Measurements from ENCODE around the gene ARL6IP1. TPM values are rescaled to one million over a fixed set of nuclear protein-coding genes. Genes with fewer than 3 reads are reported as not detected.

ARL6IP1 gene
- total RNA-seq, 2 experiments from 2014 or later, result 224 to 349 TPM

Other genes starting within 250 kb of the ARL6IP1 start
- 60.8 and 65.0 TPM in 2 replicates for gene NOMO2, start 239.5 kb downstream of the ARL6IP1 start, total RNA-seq (2014; rRNA removed; shearing (Covaris generic))
- 74.0 and 80.2 TPM in 2 replicates for gene NOMO2, start 239.5 kb downstream of the ARL6IP1 start, total RNA-seq (2022)
- 2,355 and 2,645 TPM in 2 replicates for gene RPS15A, start 11.2 kb downstream of the ARL6IP1 start, total RNA-seq (2014; rRNA removed; shearing (Covaris generic))
- 1,902 and 2,030 TPM in 2 replicates for gene RPS15A, start 11.2 kb downstream of the ARL6IP1 start, total RNA-seq (2022)
- 87.5 and 106 TPM in 2 replicates for gene SMG1, start 124.9 kb upstream of the ARL6IP1 start, total RNA-seq (2014; rRNA removed; shearing (Covaris generic))
- 199 and 208 TPM in 2 replicates for gene SMG1, start 124.9 kb upstream of the ARL6IP1 start, total RNA-seq (2022)
- not detected in 2 replicates for gene TMC7, start 182.4 kb upstream of the ARL6IP1 start, total RNA-seq (2014; rRNA removed; shearing (Covaris generic))
- not detected in 2 replicates for gene TMC7, start 182.4 kb upstream of the ARL6IP1 start, total RNA-seq (2022)

All from OCI-LY7 (cell line).